M059J (cell line): ENCODE results near the gene PCDH18. TPM values are rescaled to one million over a fixed set of nuclear protein-coding genes. Genes with fewer than 3 reads are reported as not detected.
A peak's percentile ranks its signal among the peaks of the same experiment; 100 is the strongest.
"Not testable (repeated sequence)": the region's sequence is repeated elsewhere in the genome, so short reads cannot be mapped to it uniquely, and the experiment has no call there.

ENCODE experiments used
- DNase-seq: peaks from one replicate; pipeline ENCODE4 v3.0.0-alpha.2; 2012; ENCODE audit warnings: low read depth
- total RNA-seq: library from RNA; depleted of rRNA; stranded (reverse); fragments of >200 nt; shearing (Covaris generic); gene quantifications from 2 replicates; pipeline ENCODE4 v1.2.3, GENCODE V29; 2014; rRNA removed

Gene PCDH18
- 8.3 and 12.3 TPM in 2 replicates for total RNA-seq

GRCh38 chr4:137531986-137532868, at the start of gene PCDH18:
Gene PCDH18 (minus strand): TSS chr4:137532494. CDS start chr4:137532088, 406 bp downstream.
- peak; percentile 82 for DNase-seq

GRCh38 chr4:137576446-137576845, 44.2 kb upstream of the PCDH18 start:
- DNase-seq = no peak

GRCh38 chr4:137572647-137573046, 40.4 kb upstream of the PCDH18 start:
- DNase-seq = no peak

- no peak for DNase-seq
Observed at GRCh38 chr4:137572163-137572562, 39.9 kb upstream of the PCDH18 start.

GRCh38 chr4:137559801-137560200, 27.5 kb upstream of the PCDH18 start:
- DNase-seq = no peak

- DNase-seq = peak; percentile 25
Observed at GRCh38 chr4:137558951-137559350, 26.7 kb upstream of the PCDH18 start.

- DNase-seq = peak; percentile 36
Observed at GRCh38 chr4:137545461-137545861, 13.2 kb upstream of the PCDH18 start.

- no peak for DNase-seq
Observed at GRCh38 chr4:137543648-137544047, 11.4 kb upstream of the PCDH18 start.

GRCh38 chr4:137543198-137543597, 10.9 kb upstream of the PCDH18 start:
- DNase-seq = no peak

GRCh38 chr4:137541876-137542646, 9.8 kb upstream of the PCDH18 start:
- DNase-seq = no peak

- no peak for DNase-seq
Observed at GRCh38 chr4:137541181-137541580, 8.9 kb upstream of the PCDH18 start.

- DNase-seq = no peak
Observed at GRCh38 chr4:137540356-137540755, 8.1 kb upstream of the PCDH18 start.

GRCh38 chr4:137538526-137538925, 6.2 kb upstream of the PCDH18 start:
- no peak for DNase-seq

- DNase-seq = not testable (repeated sequence)
Observed at GRCh38 chr4:137537807-137538206, 5.5 kb upstream of the PCDH18 start.

- DNase-seq = peak; percentile 25
Observed at GRCh38 chr4:137536789-137537561, 4.7 kb upstream of the PCDH18 start.

GRCh38 chr4:137535718-137536117, 3.4 kb upstream of the PCDH18 start:
- no peak for DNase-seq

GRCh38 chr4:137534516-137534915, 2.2 kb upstream of the PCDH18 start:
- no peak for DNase-seq

GRCh38 chr4:137533855-137534254, 1.6 kb upstream of the PCDH18 start:
- no peak for DNase-seq

GRCh38 chr4:137532869-137533236, 559 bp upstream of the PCDH18 start:
- DNase-seq = no peak

GRCh38 chr4:137531168-137531985, 917 bp downstream of the PCDH18 start:
- no peak for DNase-seq

GRCh38 chr4:137530176-137530575, 2.1 kb downstream of the PCDH18 start:
- DNase-seq = no peak
